ENCODE results near the gene MRM3. TPM values are rescaled to one million over a fixed set of nuclear protein-coding genes. Genes with fewer than 3 reads are reported as not detected.

Gene MRM3
- total RNA-seq, 2 donors from 2014 or later = 28.1 to 29.6 TPM

DNA sequence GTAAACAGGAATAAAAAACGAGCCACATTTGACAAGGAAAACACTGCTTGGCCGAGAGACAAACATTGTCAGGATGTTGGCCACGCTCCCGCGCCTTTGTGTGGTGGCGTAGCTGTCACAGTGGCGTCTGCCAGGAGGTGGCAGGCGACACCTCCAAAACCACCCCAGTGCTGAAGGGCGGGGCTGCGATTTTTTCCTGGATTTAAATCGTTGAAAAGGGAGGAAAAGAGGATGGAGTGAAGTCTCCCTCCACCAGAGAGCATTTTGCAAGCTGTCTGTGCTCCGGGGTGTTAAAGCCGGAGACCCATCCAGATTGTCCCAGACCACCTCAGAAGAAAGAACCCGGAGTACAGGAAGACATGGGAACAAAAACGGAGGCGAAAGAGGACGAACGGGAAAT is 12.7 kb downstream of the MRM3 start:
- no peaks in the 10 kb centered on the region for H3K27me3 Mint-ChIP-seq
- H3K36me3 Mint-ChIP-seq (ENCODE audit: low read depth) = peaks cover 3% of the 10 kb centered on the region
- H3K27ac Mint-ChIP-seq = no peak overlapping the region
- DNase-seq = peak in 1 of 3 donors; percentile 19
- peaks cover 4% of the 10 kb centered on the region for H3K4me1 Mint-ChIP-seq
- H3K4me3 Mint-ChIP-seq = peak overlapping the region; percentile 7
- no peaks in the 10 kb centered on the region for H3K9me3 ChIP-seq (ENCODE audit: control insufficient read depth, low read length, poor library complexity, severe bottlenecking)
- ATAC-seq = peak; percentile 74

DNA sequence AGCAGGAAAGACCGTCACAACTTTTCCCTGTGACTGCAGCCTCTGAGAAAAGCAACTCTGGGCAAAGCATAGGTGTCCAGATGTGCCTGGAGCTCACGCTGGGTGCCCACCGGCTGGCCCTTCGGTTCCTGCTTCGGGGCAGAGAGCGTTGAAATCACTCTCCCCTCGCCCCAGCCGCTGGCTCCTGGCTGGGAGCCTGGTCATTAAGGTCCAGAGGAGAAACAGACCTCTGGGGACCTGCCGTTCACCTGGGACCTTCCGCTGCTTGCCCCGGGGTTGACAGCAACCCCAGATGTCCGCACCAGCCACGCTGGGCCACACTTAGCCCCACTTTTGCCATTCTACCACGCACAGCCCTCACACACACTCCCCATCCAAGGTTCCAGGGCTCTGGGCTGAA is 13.1 kb downstream of the MRM3 start:
- no peak for ATAC-seq
- Mint-ChIP-seq H3K27ac (no peak overlapping the region), H3K4me3 (no peak overlapping the region), H3K36me3 (ENCODE audit: low read depth) (peaks cover 3% of the 10 kb centered on the region), H3K27me3 (no peaks in the 10 kb centered on the region), H3K4me1 (peaks cover 4% of the 10 kb centered on the region)
- DNase-seq = no peak
- H3K9me3 ChIP-seq (ENCODE audit: control insufficient read depth, low read length, poor library complexity, severe bottlenecking) = no peaks in the 10 kb centered on the region

DNA sequence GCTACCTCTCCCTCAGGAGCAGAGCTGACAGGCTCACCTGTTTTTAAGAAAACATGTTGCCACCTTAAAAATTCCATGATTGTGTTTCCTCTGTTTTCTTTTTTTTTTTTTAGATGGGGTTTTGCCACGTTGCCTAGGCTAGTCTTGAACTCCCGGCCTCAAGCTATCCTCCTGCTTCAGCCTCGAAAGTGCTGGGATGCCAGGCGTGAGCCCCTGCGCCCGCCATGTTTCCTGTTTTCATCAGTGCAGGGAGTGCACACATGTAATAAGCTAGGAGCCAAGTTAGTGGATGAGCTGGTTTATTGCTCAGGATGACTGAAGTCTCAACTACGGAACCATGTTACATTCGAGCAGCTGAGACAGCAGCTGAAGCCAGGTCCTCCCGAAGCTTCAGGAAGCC is 13.6 kb downstream of the MRM3 start:
- Mint-ChIP-seq H3K4me3 (no peak overlapping the region), H3K27ac (no peak overlapping the region)

DNA sequence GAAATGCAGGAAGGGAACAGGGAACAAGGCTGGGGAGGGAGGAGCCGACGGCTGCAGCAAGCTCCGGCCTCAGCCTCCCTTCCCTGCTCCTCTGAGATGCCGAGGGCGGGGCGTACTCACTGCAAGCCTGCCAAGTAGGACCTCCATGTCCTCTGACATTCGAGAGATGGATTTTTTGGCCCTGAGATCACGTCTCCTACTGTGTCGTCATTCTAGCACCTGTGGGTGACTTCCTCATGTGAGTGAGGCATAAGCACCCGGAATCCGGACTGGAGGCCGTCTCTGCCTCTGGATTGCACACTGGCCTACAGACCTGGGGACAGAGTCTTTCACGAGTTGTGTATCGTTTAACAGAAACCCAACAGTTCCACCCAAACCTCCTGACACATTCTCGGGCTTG is 14.5 kb downstream of the MRM3 start:
- no peak overlapping the region for H3K27ac Mint-ChIP-seq
- H3K27me3 Mint-ChIP-seq = no peaks in the 10 kb centered on the region
- no peak overlapping the region for H3K4me3 Mint-ChIP-seq
- H3K4me1 Mint-ChIP-seq = peaks cover 3% of the 10 kb centered on the region
- H3K9me3 ChIP-seq (ENCODE audit: control insufficient read depth, low read length, poor library complexity, severe bottlenecking) = no peaks in the 10 kb centered on the region
- ATAC-seq = no peak
- no peak for DNase-seq
- H3K36me3 Mint-ChIP-seq (ENCODE audit: low read depth) = no peaks in the 10 kb centered on the region

More for the DNA sequence above, 13.6 kb downstream of the MRM3 start:
- Mint-ChIP-seq H3K4me1 (peaks cover 4% of the 10 kb centered on the region), H3K36me3 (ENCODE audit: low read depth) (peaks cover 3% of the 10 kb centered on the region), H3K27me3 (no peaks in the 10 kb centered on the region)
- ATAC-seq (no peak), DNase-seq (no peak)
- H3K9me3 ChIP-seq (ENCODE audit: control insufficient read depth, low read length, poor library complexity, severe bottlenecking) = no peaks in the 10 kb centered on the region

DNA sequence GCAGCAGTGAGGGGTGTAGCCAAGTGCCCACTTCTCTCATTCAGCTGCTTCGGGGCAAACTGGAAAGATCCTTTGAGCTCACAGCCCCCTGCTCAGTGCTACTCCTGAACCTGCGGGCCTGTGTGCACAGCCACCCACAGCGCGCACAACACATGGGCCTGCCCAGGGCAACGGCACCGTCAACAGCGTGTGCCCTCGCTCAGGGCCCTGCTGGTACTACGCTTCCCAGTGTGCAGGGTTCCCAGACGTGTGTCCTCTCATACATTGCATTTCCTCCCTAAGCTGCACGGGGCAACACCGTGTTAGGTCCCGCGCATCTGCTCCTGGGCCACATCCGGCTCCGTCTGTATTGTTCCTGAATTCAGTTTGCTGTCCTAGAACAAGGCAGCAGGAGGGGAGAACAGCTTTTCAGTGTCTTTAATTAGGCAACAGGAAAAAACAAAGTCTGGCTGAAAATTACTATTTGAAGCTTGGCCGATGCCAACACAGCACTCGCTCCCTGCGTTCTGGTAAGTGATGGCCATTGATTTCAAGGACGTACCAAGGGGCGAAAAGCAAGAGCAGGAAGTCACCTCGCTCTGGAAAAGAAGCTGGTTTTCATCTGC is 15.2 kb downstream of the MRM3 start:
- Mint-ChIP-seq H3K4me3 (no peak overlapping the region), H3K4me1 (peaks cover 3% of the 10 kb centered on the region)
- no peak for ATAC-seq

DNA sequence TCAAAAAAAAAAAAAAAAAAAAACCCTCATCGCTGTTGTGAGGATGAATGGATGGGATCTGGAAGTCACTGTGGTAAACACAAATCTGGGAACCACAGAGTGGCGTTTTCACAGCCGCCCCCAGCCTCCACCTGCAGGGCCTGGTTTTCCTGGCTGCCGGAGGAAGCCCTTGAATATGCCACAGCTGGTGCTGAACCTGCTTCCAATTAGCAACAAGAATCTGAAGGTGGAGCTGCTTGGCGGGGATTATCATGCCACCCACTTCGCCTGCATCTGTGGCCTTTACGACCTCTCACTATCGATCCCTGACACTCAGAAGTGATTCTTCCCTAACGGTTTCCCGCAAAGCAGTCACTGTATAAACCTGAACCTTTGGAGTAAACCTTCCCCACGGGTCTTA is 16.1 kb downstream of the MRM3 start:
- Mint-ChIP-seq H3K27ac (no peak overlapping the region), H3K27me3 (peaks cover 3% of the 10 kb centered on the region), H3K4me3 (no peak overlapping the region), H3K36me3 (ENCODE audit: low read depth) (no peaks in the 10 kb centered on the region), H3K4me1 (peaks cover 3% of the 10 kb centered on the region)
- DNase-seq (no peak), ATAC-seq (no peak)
- H3K9me3 ChIP-seq (ENCODE audit: control insufficient read depth, low read length, poor library complexity, severe bottlenecking) = no peaks in the 10 kb centered on the region

More for the DNA sequence above, 15.2 kb downstream of the MRM3 start:
- Mint-ChIP-seq H3K36me3 (ENCODE audit: low read depth) (no peaks in the 10 kb centered on the region), H3K27ac (no peak overlapping the region), H3K27me3 (no peaks in the 10 kb centered on the region)
- no peaks in the 10 kb centered on the region for H3K9me3 ChIP-seq (ENCODE audit: control insufficient read depth, low read length, poor library complexity, severe bottlenecking)
- no peak for DNase-seq

DNA sequence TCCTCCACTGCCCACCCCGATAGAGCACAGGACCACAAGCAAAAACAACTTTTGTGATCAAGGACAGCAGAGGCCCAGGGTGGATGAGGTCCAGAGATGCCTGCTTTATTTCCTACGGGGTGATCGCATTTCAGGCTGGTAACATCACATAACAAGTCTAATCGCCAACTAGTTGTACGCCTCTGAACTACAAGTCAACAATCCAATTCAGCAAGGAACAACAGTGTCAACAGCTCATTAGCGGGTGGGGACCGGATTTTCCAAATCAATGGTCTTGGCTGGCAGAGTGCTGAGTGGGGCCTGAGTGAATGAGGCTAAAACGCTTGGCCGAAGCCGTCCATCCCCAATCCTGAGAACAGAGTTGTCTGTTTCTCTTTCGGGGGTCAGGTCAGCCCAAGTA is 17.1 kb downstream of the MRM3 start:
- no peak overlapping the region for H3K27ac Mint-ChIP-seq
- no peak for ATAC-seq
- H3K4me1 Mint-ChIP-seq = peaks cover 3% of the 10 kb centered on the region
- peaks cover 10% of the 10 kb centered on the region for H3K27me3 Mint-ChIP-seq
- DNase-seq = no peak
- H3K9me3 ChIP-seq (ENCODE audit: control insufficient read depth, low read length, poor library complexity, severe bottlenecking) = no peaks in the 10 kb centered on the region
- H3K4me3 Mint-ChIP-seq = no peak overlapping the region
- no peaks in the 10 kb centered on the region for H3K36me3 Mint-ChIP-seq (ENCODE audit: low read depth)

DNA sequence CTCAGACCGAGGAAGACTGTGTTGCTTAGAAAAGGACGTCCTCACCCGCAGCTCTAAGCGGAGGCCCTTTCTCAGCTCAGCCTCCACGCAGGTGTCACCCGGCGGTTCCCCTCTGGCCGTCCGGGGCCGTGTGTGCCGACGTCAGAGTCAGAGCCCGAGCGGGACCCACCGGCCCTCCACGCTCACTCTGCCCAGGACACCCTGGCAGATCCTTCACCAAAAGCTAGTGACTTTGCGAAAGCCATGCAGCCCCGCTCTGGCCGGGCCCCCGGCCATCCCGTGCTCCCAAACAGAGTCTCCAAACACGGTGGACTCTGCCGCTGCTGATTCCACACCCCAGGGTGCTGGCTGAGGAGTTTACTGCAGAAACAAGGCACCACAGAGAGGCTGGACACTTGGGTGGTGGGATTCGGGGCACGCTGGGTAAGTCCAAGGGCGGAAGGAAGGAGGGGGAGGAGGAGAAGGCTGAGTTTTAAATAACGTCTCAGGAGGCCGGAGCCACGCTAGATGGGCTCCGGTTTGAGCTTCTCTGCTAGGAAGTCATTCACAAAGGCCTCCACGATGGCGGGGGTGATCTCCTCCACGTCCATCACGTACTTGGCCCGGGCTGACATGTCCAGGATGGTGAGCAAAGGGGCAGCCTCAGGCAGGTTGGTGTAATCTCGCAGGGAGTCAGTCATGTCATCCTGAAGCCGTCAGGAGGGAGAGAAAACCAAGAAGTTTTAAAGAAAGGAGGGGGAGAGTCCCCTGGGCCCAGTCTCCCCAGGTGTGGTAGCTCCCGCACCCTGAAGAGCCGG is 18.5 kb downstream of the MRM3 start:
- H3K9me3 ChIP-seq (ENCODE audit: control insufficient read depth, low read length, poor library complexity, severe bottlenecking) = no peaks in the 10 kb centered on the region
- H3K36me3 Mint-ChIP-seq (ENCODE audit: low read depth) = no peaks in the 10 kb centered on the region
- no peak overlapping the region for H3K4me3 Mint-ChIP-seq
- peak overlapping the region; percentile 19 for H3K27ac Mint-ChIP-seq
- no peak for ATAC-seq
- H3K4me1 Mint-ChIP-seq = no peaks in the 10 kb centered on the region
- no peak for DNase-seq
- H3K27me3 Mint-ChIP-seq = peaks cover 10% of the 10 kb centered on the region

DNA sequence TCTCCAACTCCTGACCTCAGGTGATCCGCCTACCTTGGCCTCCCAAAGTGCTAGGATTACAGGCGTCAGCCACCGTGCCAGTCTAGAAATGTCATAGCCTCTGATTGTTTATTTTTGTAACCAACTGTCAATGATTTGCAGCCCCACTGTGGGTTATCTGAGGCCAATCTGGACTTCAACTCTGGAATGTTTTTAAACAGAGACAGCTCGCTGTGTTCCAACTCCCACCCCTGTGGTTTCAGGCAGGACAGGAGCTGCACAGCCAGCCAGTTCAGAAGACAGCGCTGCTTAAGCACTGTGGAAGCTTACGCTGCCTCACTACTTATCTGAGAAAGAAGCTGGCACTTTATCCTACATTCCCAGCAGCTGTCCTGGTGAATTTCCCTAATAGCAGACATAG is 19.5 kb downstream of the MRM3 start:
- H3K9me3 ChIP-seq (ENCODE audit: control insufficient read depth, low read length, poor library complexity, severe bottlenecking) = no peaks in the 10 kb centered on the region
- Mint-ChIP-seq H3K27ac (no peak overlapping the region), H3K4me3 (no peak overlapping the region), H3K36me3 (ENCODE audit: low read depth) (no peaks in the 10 kb centered on the region), H3K27me3 (peaks cover 10% of the 10 kb centered on the region), H3K4me1 (no peaks in the 10 kb centered on the region)
- DNase-seq (no peak), ATAC-seq (no peak)

DNA sequence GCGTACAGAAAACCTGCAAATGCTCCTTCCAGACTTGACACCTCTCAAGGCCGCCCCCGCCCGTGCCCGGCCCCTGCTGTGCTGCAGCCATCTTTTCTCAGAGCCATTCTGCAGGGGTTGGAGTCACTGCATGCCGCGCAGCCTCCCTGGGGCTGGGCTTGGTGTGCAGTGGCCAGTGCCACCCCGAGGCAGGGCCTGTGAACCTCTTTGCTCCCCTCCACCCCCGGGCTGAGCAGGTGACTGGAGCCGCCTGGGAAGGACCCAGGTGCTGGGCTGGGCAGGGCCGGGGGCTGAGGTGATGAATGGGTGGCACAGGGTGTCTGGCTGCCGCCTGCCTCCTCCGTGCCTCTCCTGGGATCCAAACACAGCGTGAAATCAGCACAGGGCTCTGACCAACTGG is 20.3 kb downstream of the MRM3 start:
- no peak overlapping the region for H3K4me3 Mint-ChIP-seq
- H3K4me1 Mint-ChIP-seq = no peaks in the 10 kb centered on the region
- H3K27ac Mint-ChIP-seq = no peak overlapping the region
- DNase-seq (no peak), ATAC-seq (no peak)
- H3K36me3 Mint-ChIP-seq (ENCODE audit: low read depth) = no peaks in the 10 kb centered on the region
- peaks cover 10% of the 10 kb centered on the region for H3K27me3 Mint-ChIP-seq
- no peaks in the 10 kb centered on the region for H3K9me3 ChIP-seq (ENCODE audit: control insufficient read depth, low read length, poor library complexity, severe bottlenecking)

DNA sequence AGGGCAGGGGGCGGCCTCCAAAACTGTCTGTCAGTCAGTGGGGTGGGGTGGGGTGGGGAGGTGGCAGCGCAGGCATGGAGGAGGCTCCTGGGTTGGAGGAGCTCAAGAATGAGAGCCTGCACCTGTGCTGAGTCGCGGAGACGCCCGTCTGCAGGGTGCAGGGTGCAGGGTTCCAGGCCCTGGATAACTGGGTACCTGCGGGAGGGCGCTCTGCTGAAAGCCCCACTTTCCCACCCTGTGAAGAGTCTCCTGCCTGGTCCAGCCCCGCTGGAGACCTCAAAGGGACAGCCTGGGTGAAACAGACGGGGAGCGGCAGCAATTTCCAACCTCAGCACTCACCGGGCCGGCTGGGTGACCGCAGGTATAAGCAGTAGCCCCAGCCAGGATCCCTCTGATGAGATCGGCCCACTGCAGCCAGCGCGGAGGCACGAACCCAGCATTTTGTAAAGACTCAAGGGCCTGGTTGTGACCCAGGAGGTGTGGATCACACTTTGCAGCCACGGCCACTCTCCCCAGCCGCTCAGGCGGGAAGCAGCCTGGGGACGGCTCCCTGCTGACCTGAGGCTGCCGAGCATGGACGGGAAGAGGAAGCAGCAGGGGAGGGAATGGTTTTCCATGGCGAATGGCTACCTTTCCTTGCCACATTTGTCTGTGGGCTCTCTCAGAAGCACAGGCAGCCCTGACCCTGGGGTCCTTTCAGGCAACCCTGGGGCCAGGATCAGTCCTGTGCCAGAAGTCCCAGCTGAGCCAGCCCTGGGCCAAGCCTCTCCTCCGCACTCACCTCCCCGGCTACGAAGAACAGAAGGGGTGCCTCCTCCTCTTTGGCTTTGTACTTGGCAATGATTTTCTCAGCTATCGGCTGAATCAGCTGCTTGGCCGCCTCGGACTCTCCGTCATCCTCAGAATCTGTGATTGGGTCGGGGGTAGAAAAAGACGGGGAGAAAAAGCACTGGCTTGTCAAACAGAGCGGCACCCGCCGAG is 21.0 kb downstream of the MRM3 start:
- peaks cover 10% of the 10 kb centered on the region for H3K27me3 Mint-ChIP-seq
- DNase-seq (no peak), ATAC-seq (no peak)
- H3K4me3 Mint-ChIP-seq = no peak overlapping the region
- no peaks in the 10 kb centered on the region for H3K9me3 ChIP-seq (ENCODE audit: control insufficient read depth, low read length, poor library complexity, severe bottlenecking)
- no peaks in the 10 kb centered on the region for H3K4me1 Mint-ChIP-seq
- H3K27ac Mint-ChIP-seq = no peak overlapping the region
- no peaks in the 10 kb centered on the region for H3K36me3 Mint-ChIP-seq (ENCODE audit: low read depth)

DNA sequence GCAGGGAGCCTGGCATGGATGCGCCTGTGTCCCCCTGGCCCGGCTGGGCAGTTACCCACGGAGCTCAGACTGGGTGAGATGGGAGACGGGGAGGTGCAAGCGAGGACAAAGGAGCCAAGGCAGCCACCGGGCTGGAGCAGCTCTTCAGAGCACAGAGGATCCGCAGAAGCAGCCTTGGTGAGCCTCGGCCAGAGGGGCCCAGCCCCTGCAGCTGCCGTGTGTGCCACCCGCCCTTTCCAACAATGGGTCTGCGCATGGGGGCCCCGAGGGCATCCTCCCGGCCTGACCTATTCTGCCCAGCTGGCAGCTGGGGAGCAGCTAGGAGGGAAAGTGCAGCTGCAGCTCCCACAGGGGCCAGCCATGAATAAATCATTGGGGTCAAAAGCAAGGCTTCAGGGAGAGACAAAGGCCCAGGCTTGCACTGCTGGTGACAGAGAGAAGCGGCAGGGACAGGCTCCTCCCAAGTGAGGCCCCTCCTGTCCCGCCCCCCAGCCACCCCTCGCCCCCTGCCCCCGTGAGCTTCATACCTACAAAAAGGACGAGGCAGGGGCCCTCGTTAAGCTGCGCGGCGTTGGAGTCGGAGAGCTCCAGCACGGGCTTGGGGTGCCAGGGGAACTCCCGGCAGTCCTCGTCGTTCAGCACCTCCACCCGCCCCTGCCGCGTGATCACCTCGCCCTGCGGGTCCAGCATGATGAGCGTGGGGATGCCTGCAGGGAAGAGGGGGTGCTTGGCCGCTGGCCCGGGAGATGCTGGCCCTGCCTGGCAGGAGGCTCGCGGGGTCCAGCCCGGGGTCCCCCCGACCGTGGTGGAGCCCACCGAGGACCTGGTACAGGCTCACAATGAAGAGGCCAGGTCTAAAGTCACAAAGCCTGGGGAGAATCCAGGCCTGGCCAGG is 22.6 kb downstream of the MRM3 start:
- no peaks in the 10 kb centered on the region for H3K4me1 Mint-ChIP-seq
- ATAC-seq = no peak
- peaks cover 10% of the 10 kb centered on the region for H3K27me3 Mint-ChIP-seq
- no peak for DNase-seq
- no peak overlapping the region for H3K27ac Mint-ChIP-seq
- no peaks in the 10 kb centered on the region for H3K9me3 ChIP-seq (ENCODE audit: control insufficient read depth, low read length, poor library complexity, severe bottlenecking)
- no peaks in the 10 kb centered on the region for H3K36me3 Mint-ChIP-seq (ENCODE audit: low read depth)
- no peak overlapping the region for H3K4me3 Mint-ChIP-seq

All from T-helper 17 cell (primary cell).